B cell (primary cell): ENCODE measurements around the gene EML1.

Experiments used
- EZH2 ChIP-seq: IDR thresholded peaks from 2 replicates; pipeline ENCODE4 v1.6.1; 2012; ENCODE audit warnings: borderline replicate concordance, low read depth, mild to moderate bottlenecking, moderate library complexity, low read length; ENCODE audit not compliant: insufficient read depth, poor library complexity, severe bottlenecking
- TF ChIP-seq, protein P1 (sequence below): fragments of 200-600 bp; IDR thresholded peaks from one replicate; pipeline ENCODE4 v1.8.0; 2022; ENCODE audit warnings: antibody characterized with exemption, mild to moderate bottlenecking

DNA sequence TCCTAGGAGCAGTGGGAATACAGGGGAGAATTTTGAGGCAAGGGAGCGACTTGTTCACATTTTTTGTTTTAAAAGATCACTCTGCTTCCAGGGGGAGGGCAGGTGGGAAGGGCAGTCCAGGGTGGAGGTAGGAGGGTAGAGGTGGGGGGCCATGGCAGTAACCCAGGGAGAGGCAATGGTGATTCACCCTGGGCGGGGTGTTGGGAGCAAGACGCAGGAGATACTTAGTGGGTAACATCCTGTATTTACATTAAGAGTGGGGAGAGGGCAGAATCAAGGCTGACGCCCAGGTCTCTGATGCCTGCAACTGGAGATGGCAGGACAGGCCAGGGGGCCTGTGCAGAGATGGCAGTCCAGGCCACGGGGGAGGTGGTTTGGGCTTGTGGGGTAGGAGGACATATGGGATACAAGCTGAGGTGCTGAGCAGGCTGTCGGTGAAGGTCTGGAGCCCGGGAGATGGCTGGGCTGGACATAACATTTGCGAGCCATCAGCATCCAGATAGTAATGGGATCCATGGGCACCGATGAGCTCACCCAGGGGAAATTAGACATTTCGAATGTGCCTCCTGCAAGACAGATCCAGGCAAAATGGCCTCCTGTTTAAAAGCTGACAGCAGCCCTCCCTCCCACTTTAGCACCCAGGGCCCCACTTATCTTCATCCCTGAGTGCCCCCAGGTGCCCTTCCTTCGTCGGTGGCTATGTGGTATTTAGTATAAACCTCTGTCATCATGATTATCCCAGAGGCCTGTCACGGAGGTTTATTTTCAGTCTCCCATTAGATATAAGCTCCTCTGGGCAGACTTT lies 9.3 kb downstream of the EML1 start:
- TF ChIP-seq, protein P1, sequence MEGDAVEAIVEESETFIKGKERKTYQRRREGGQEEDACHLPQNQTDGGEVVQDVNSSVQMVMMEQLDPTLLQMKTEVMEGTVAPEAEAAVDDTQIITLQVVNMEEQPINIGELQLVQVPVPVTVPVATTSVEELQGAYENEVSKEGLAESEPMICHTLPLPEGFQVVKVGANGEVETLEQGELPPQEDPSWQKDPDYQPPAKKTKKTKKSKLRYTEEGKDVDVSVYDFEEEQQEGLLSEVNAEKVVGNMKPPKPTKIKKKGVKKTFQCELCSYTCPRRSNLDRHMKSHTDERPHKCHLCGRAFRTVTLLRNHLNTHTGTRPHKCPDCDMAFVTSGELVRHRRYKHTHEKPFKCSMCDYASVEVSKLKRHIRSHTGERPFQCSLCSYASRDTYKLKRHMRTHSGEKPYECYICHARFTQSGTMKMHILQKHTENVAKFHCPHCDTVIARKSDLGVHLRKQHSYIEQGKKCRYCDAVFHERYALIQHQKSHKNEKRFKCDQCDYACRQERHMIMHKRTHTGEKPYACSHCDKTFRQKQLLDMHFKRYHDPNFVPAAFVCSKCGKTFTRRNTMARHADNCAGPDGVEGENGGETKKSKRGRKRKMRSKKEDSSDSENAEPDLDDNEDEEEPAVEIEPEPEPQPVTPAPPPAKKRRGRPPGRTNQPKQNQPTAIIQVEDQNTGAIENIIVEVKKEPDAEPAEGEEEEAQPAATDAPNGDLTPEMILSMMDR = no peak
- no peak for TF ChIP-seq EZH2
